SJSA1 (cell line): ENCODE data around the gene WDR36. TPM values are rescaled to one million over a fixed set of nuclear protein-coding genes. Genes with fewer than 3 reads are reported as not detected.

ENCODE experiments used
- DNase-seq, 2 experiments: peaks; one replicate each; pipeline ENCODE4 v3.0.0-alpha.2; 2015 to 2020; ENCODE audit warnings: low spot score in 2 of 2, low read depth in 1 of 2
- H3K27ac ChIP-seq: fragments of 250-450 bp; sonication (Bioruptor Pico); 2 replicates; pipeline ENCODE4 v1.5.1; 2020; ENCODE audit warnings: mild to moderate bottlenecking, moderate library complexity
- H3K27me3 ChIP-seq: fragments of 250-450 bp; sonication (Bioruptor Pico); replicated peaks from 2 replicates; pipeline ENCODE4 v1.5.1; 2020; ENCODE audit warnings: mild to moderate bottlenecking, moderate library complexity
- H3K36me3 ChIP-seq: fragments of 250-450 bp; sonication (Bioruptor Pico); 2 replicates; pipeline ENCODE4 v1.5.1; 2020; ENCODE audit warnings: mild to moderate bottlenecking
- H3K4me1 ChIP-seq: fragments of 250-450 bp; sonication (Bioruptor Pico); replicated peaks from 2 replicates; pipeline ENCODE4 v1.6.1; 2021; ENCODE audit warnings: mild to moderate bottlenecking
- H3K4me3 ChIP-seq: fragments of 250-450 bp; sonication (Bioruptor Pico); 2 replicates; pipeline ENCODE4 v1.5.1; 2020; ENCODE audit warnings: mild to moderate bottlenecking
- H3K9me3 ChIP-seq: fragments of 250-450 bp; sonication (Bioruptor Pico); replicated peaks from 2 replicates; pipeline ENCODE4 v1.5.1; 2020; ENCODE audit warnings: mild to moderate bottlenecking
- total RNA-seq: library from RNA; depleted of rRNA; stranded (reverse); fragments of >200 nt; shearing (Covaris generic); gene quantifications from 2 replicates; pipeline ENCODE4 v1.2.3, GENCODE V29; 2014

WDR36 gene
- total RNA-seq, 1 experiment from 2014 or later: 54.9 TPM

DNA sequence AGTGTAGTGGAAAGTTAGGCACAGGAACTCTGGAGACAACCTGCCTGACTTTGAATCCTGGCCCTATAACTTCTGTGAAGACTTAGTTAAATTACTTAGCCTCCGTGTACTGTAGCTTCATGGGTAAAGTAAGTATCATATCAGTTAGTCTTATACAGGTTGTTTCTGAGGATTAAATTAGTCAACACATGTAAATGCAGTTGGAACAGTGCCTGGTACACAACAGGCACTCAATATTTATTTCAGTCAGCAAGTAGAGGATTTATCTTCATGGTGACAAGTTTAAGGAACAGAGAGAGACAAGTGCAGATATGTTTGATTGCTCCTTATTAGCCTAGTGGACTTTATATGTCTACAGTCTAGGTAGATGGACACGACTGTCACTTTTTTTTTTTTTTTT, 17.9 kb upstream of the WDR36 start:
- Histone ChIP-seq H3K4me3 (peak overlapping the region; percentile 41), H3K27ac (no peak overlapping the region), H3K4me1 (peaks cover 7% of the 10 kb centered on the region), H3K9me3 (no peaks in the 10 kb centered on the region), H3K27me3 (peaks cover 4% of the 10 kb centered on the region), H3K36me3 (no peaks in the 10 kb centered on the region)
- DNase-seq: no peak

DNA sequence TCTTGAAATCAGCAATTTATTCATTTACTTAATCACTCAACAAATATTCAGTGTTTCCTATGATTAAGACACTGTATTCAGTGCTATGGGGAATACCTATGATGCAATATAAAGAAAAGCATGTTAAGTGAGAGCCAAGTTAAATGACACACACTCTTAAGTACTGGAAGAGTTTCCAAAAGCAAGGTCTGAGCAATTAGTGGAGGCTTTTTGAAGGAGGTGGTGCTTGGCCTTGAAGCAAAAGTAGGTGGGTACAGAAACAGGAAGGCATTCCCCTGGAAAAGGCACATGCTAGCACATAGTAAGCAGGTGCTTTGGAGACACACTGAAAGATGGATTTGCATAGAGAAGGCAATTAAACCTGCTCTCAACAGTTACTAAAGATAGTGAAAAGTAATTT, 16.6 kb upstream of the WDR36 start:
- H3K27me3 ChIP-seq: peaks cover 3% of the 10 kb centered on the region; the same call in 1 of the 2 replicates
- peaks cover 7% of the 10 kb centered on the region for H3K4me1 ChIP-seq
- no peak for DNase-seq
- no peaks in the 10 kb centered on the region for H3K36me3 ChIP-seq
- no peak overlapping the region for H3K4me3 ChIP-seq
- no peak overlapping the region for H3K27ac ChIP-seq
- H3K9me3 ChIP-seq: no peaks in the 10 kb centered on the region

DNA sequence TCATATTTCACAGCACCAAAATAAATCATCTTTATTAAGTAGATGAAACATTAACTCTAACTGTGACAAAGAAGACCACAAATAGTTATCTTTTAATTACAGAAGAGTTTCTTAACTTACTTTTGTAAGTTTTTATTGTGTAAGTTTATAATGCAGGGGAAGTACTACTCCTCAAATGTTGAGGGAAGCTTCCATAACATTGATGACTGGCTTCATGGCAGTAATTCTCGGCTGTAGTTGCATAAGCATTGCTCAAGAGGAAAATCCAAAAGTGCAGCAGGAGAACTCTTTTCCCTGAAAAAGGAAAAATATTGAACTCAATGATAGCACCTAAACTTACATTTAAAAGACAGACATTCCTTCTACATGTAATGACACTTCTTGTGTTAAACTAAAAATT, 16.1 kb upstream of the WDR36 start:
- no peaks in the 10 kb centered on the region for H3K36me3 ChIP-seq
- H3K9me3 ChIP-seq: no peaks in the 10 kb centered on the region
- H3K4me3 ChIP-seq: no peak overlapping the region
- no peak for DNase-seq
- H3K27me3 ChIP-seq: peaks cover 3% of the 10 kb centered on the region; the same call in 1 of the 2 replicates
- H3K4me1 ChIP-seq: peaks cover 7% of the 10 kb centered on the region
- no peak overlapping the region for H3K27ac ChIP-seq

DNA sequence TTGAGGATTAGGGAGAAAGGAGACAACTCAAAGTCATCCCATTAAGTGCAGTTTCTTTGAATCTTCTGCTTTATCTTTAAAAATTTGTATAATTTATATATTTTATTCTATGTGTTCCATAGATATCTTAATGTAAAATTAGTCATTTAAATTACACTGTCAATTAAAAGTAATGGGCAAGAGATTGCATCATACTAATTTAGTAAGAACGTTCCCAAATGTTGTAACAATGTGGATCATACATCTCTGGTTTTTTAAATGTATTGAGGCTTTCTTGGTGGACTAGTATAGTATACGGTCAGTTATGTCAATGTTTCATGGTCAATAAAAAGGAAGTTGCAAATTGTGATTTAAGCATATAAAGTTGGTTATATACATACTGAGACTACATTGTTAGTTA, 14.5 kb upstream of the WDR36 start:
- no peak for DNase-seq
- no peak overlapping the region for H3K4me3 ChIP-seq
- H3K4me1 ChIP-seq: peaks cover 7% of the 10 kb centered on the region
- H3K27me3 ChIP-seq: 0 out of 2 replicates have a peak, but pooled peaks cover 3% of the 10 kb centered on the region
- no peaks in the 10 kb centered on the region for H3K36me3 ChIP-seq
- no peak overlapping the region for H3K27ac ChIP-seq
- H3K9me3 ChIP-seq: no peaks in the 10 kb centered on the region; the same call in 1 of the 2 replicates

DNA sequence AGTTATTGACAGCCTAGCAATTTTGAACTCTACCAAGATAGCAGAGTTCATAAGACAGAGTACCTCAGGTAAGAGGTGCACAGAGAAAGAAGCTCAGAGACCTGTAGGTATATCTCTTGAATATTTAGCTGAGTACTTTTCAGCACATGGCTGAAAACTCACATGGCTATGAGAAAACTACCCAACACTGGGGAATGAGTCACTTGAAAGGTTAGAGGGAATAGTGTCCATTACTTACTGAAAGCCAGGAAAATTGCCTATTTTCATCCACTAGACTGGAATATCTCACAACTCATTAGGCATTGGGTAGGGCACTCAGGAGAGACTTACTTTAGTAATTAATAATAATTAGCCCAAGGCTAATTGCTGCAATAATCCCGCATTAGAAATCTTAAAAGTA, 12.3 kb upstream of the WDR36 start:
- DNase-seq: no peak

DNA sequence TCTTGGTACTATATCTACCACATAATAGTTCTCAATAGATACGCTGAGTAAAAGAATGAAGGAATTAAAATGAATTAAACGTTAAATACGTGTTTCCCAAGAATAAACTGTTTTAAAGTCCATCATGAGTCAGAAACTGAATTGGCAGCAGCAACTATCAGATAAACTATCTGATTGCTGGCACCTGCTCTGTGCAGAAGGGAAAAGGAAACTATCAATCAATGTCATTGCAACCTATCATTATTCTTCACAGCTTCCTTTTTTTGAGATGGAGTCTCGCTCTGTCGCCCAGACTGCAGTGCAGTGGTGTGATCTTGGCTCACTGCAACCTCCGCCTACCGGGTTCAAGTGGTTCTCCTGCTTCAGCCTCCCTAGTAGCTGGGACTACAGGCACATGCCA, 8.8 kb upstream of the WDR36 start:
- H3K9me3 ChIP-seq: no peaks in the 10 kb centered on the region; the same call in 1 of the 2 replicates
- H3K4me3 ChIP-seq: no peak overlapping the region
- H3K36me3 ChIP-seq: no peaks in the 10 kb centered on the region
- no peaks in the 10 kb centered on the region for H3K4me1 ChIP-seq
- H3K27me3 ChIP-seq: peaks cover 4% of the 10 kb centered on the region; the same call in 1 of the 2 replicates
- no peak overlapping the region for H3K27ac ChIP-seq
- DNase-seq: no peak

More for the DNA sequence above, 12.3 kb upstream of the WDR36 start:
- no peaks in the 10 kb centered on the region for H3K4me1 ChIP-seq
- no peak overlapping the region for H3K27ac ChIP-seq
- H3K9me3 ChIP-seq: no peaks in the 10 kb centered on the region; the same call in 1 of the 2 replicates
- H3K27me3 ChIP-seq: peaks cover 4% of the 10 kb centered on the region; the same call in 1 of the 2 replicates
- H3K4me3 ChIP-seq: no peak overlapping the region
- no peaks in the 10 kb centered on the region for H3K36me3 ChIP-seq

DNA sequence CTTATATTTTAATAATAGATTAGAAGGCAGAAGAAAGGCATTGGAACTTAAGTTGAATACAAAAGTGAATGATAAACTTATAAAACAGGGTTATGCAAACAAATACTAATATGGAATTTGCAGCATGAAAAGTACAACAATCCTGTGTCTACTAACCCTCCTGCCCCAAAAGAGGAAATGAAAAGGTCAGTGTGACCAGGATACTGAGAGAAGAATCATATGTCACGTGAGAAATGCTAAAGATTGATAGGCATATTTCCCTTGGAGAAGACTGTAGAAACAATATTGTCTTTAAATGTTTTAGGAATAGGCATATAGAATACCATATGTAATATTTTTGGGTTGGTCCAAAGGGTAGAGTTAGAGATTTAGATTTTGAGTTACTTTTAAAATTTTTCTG, 3.8 kb downstream of the WDR36 start:
- H3K4me3 ChIP-seq: no peak overlapping the region
- H3K27ac ChIP-seq: no peak overlapping the region
- DNase-seq: no peak
- H3K9me3 ChIP-seq: no peaks in the 10 kb centered on the region
- no peaks in the 10 kb centered on the region for H3K27me3 ChIP-seq
- H3K4me1 ChIP-seq: peaks cover 15% of the 10 kb centered on the region
- peaks cover 52% of the 10 kb centered on the region for H3K36me3 ChIP-seq

DNA sequence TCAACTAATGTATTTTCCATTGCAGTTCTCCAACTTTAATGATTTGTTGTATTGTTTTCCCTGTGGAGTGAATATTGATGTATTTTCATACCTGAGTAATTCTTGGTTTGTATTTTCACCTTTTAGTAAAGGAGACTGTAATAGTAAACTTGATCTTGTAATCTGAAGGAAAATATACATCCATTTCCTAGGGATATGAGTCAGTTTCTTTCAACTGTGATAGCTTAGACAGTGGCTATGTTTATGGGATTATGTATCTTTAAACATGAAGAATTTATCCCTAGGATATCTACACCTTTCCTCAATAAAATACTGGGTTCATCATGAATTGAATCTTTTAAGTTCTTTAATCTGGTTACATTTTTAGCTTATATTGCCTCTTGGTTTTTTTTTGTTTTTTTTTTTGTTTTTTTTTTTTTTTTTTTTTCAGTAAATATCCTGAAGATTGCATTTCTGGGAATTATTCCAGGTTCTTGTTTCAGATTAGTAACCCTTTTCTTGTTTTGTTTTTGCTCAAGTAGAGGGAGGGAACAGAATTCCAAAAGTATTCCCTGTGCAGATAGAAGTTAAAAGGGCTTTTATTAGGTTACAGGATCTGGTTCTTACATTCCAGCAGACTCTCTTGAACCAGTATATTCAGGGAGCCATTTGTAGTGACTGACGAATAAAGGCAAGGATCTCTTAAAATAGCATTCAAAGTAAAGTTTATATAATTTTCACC, 7.1 kb downstream of the WDR36 start:
- no peaks in the 10 kb centered on the region for H3K27me3 ChIP-seq
- H3K36me3 ChIP-seq: peaks cover 79% of the 10 kb centered on the region
- no peak overlapping the region for H3K27ac ChIP-seq
- H3K9me3 ChIP-seq: no peaks in the 10 kb centered on the region
- H3K4me3 ChIP-seq: no peak overlapping the region
- no peak for DNase-seq
- peaks cover under 1% of the 10 kb centered on the region; the same call in 1 of the 2 replicates for H3K4me1 ChIP-seq

DNA sequence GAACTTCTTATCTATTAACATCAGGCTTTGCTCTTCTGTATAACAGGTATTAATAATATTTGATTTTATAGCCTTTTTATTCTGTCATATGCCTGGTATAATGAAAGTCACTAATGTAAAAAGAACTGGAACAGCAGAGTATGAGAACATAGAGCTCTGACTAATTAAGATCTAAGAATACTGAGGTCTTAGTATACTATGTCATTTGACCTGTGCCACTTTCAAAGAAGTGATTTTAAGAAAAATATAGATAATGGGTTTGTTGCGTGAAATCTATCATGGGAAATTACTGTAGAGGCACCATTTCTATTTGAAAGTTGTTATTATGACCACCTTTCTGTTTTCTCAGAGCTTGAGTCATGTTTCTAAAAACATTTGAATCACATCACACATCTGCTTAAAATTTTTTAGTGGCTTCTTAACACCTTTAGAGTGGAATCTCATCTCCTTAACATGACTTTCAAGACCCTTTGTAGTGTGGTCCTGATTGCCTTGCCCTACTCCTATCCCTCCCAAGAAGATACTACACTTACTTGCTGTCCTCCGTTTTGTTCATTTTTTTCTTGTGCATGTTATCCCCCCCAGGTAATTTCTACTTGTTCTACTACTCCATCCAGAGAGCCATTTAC, 14.3 kb downstream of the WDR36 start:
- H3K9me3 ChIP-seq: no peaks in the 10 kb centered on the region
- DNase-seq: no peak
- H3K27me3 ChIP-seq: no peaks in the 10 kb centered on the region
- no peak overlapping the region for H3K27ac ChIP-seq
- no peaks in the 10 kb centered on the region for H3K4me1 ChIP-seq
- H3K4me3 ChIP-seq: no peak overlapping the region
- peaks cover 98% of the 10 kb centered on the region for H3K36me3 ChIP-seq

DNA sequence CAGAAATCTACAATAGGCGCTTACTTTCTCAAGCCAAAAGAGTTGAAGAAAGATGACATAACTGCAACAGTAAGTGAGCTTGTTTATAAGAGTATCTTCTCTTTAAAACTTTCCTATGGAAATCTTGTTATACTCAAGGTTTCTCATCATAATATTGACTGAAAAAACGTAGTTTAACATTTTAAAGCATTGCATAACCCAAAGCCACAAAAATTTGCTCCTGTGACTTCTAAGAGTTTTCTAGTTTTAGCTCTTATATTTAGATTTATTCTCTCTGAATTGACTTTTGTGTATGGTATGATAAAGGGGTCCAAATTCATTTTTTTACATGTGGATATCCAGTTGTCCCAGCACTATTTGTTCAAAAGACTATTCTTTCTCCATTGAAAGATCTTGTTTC, 15.2 kb downstream of the WDR36 start:
- peaks cover 100% of the 10 kb centered on the region for H3K36me3 ChIP-seq
- H3K9me3 ChIP-seq: no peaks in the 10 kb centered on the region
- H3K4me3 ChIP-seq: no peak overlapping the region
- no peak overlapping the region for H3K27ac ChIP-seq
- no peaks in the 10 kb centered on the region for H3K27me3 ChIP-seq
- DNase-seq: no peak
- H3K4me1 ChIP-seq: no peaks in the 10 kb centered on the region

DNA sequence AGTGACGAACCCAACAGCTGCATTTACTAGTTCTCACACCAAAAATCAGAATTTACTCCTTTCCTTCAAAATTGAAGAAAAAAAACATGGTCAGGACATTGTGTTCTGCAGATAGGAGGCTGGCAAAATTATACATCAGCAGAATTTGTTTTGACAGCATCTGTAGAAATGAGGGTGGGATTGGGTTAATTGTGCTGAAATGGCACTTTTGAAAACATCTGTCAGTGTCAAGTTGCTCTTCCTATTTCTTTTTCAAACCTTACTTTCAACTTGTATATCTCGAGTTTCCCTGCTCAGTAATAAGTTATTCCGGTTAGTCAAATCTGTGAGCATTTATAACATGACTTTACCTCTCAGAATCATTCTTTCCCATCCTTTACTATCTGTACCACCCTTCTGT, 19.8 kb downstream of the WDR36 start:
- no peak overlapping the region for H3K4me3 ChIP-seq
- H3K9me3 ChIP-seq: no peaks in the 10 kb centered on the region
- no peaks in the 10 kb centered on the region for H3K27me3 ChIP-seq
- peaks cover 70% of the 10 kb centered on the region for H3K36me3 ChIP-seq
- no peak overlapping the region for H3K27ac ChIP-seq
- DNase-seq: no peak
- no peaks in the 10 kb centered on the region for H3K4me1 ChIP-seq

DNA sequence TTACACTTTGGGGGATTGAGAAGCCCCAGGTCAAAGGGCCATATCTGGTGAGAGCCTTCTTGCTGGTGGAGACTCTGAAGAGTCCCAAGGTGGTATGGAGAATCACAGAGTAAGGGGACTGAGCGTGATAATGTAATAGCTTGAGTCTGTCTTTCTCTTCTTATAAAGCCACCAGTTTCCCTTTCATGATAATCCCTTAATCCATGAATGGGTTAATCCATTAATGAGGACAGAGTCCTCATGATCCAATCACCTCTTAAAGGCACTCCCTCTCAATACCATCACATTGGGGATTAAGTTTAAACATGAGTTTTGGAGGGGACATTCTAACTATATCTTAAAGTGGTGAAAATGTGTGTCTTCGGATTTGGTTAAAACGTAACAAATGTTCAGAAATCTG, 21.5 kb downstream of the WDR36 start:
- H3K27ac ChIP-seq: no peak overlapping the region
- no peaks in the 10 kb centered on the region for H3K27me3 ChIP-seq
- DNase-seq: no peak
- H3K4me1 ChIP-seq: no peaks in the 10 kb centered on the region
- no peak overlapping the region for H3K4me3 ChIP-seq
- H3K36me3 ChIP-seq: peaks cover 65% of the 10 kb centered on the region
- no peaks in the 10 kb centered on the region for H3K9me3 ChIP-seq

DNA sequence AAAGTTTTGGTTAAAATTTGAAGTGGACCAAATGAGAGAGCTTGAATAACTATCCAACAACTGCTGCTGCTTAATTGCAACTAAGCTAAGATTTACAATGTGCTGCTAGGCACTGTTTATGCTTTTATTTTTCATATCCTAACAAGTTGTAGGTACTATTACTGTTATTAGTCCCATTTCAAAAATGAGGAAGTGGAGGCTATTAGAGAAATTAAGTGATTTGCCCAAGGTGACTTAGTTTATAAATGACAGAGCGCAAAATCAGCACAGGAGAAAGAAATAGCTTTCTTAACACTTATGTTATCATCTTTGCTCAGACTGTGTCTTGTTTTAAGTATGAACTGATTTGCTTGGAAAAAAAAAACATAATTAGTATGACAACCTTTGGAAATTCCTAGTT, 23.1 kb downstream of the WDR36 start:
- Histone ChIP-seq H3K4me3 (no peak overlapping the region), H3K4me1 (no peaks in the 10 kb centered on the region), H3K36me3 (peaks cover 59% of the 10 kb centered on the region), H3K9me3 (no peaks in the 10 kb centered on the region), H3K27me3 (no peaks in the 10 kb centered on the region), H3K27ac (no peak overlapping the region)
- no peak for DNase-seq

DNA sequence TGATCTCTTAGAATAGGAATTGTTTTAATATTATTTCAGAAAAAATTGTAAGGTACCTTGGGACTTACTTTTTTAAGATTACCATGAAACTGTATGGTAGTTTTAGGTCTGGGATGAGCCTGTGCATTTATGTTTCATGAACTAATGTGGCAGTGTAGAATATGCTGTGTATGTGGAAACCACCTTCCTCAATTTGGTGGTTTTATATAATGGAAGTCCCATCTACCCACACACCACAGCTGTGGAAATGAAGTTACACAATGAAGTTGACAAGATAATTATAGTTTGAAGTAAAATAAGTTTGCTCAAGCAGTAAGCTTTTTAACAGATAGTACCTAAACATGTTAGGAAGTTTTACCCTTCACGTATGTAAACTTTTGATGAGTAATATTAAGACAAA, 24.4 kb downstream of the WDR36 start:
- DNase-seq: no peak
- H3K4me3 ChIP-seq: no peak overlapping the region
- H3K4me1 ChIP-seq: no peaks in the 10 kb centered on the region
- no peaks in the 10 kb centered on the region for H3K27me3 ChIP-seq
- H3K36me3 ChIP-seq: peaks cover 59% of the 10 kb centered on the region
- H3K27ac ChIP-seq: no peak overlapping the region
- H3K9me3 ChIP-seq: no peaks in the 10 kb centered on the region
